Measurements from ENCODE around the gene D2HGDH. TPM values are rescaled to one million over a fixed set of nuclear protein-coding genes. Genes with fewer than 3 reads are reported as not detected.

The D2HGDH gene
- total and polyA plus RNA-seq, 9 of the 15 experiments (the other 6 are each of a cell fraction or from before 2014, with no cell fraction given), result 0.39 to 30.8 (median 10.3) TPM

- no peak for TF ChIP-seq TFE3 (CRISPR knock-in tag; IDR thresholded peaks at IDR 0.05)
- TF ChIP-seq MAX (CRISPR knock-in tag; IDR thresholded peaks at IDR 0.05), result no peak
- TF ChIP-seq NR0B1 (IDR thresholded peaks at IDR 0.05; ENCODE audit: partially characterized antibody), result no peak
- no peak for TF ChIP-seq ZNF518B (CRISPR knock-in tag; IDR thresholded peaks at IDR 0.05)
- TF ChIP-seq NUFIP1 (IDR thresholded peaks at IDR 0.05; ENCODE audit: partially characterized antibody), result no peak
- TF ChIP-seq RNF2 (IDR thresholded peaks at IDR 0.05), result no peak
- no peak for TF ChIP-seq ATF1 (CRISPR knock-in tag; IDR thresholded peaks at IDR 0.05)
- TF ChIP-seq ATF1 (tag; IDR thresholded peaks at IDR 0.05), result no peak
- TF ChIP-seq BHLHE40 (IDR thresholded peaks at IDR 0.05; ENCODE audit: low read length), result no peak
Measured at GRCh38 chr2:241775223-241776177, 41.1 kb downstream of the D2HGDH start (continued).
